MM.1S (cell line): ENCODE results near the gene DLGAP1.
"Not testable (repeated sequence)": the region's sequence is repeated elsewhere in the genome, so short reads cannot be mapped to it uniquely, and the experiment has no call there.

Experiments used
- DNase-seq: peaks from one replicate; pipeline ENCODE4 v3.0.0-alpha.2; 2015
- H2AFZ ChIP-seq: fragments of 300-600 bp; sonication (generic); 2 replicates; pipeline ENCODE4 v1.6.0; 2016; ENCODE audit warnings: antibody characterized with exemption, low read length
- H3F3A ChIP-seq: fragments of 300-600 bp; sonication (generic); 2 replicates; pipeline ENCODE4 v1.6.1; 2016; ENCODE audit warnings: mild to moderate bottlenecking, antibody characterized with exemption, low read length, moderate library complexity, mixed read lengths; ENCODE audit not compliant: insufficient read depth
- H3K27ac ChIP-seq: fragments of 300-600 bp; sonication (generic); 2 replicates; pipeline ENCODE4 v1.5.1; 2016; ENCODE audit warnings: mild to moderate bottlenecking, low read length
- H3K27me3 ChIP-seq: fragments of 300-600 bp; sonication (generic); replicated peaks from 2 replicates; pipeline ENCODE4 v1.6.0; 2016; ENCODE audit warnings: low read length; ENCODE audit not compliant: insufficient read depth
- H3K36me3 ChIP-seq: fragments of 300-600 bp; sonication (generic); replicated peaks from 2 replicates; pipeline ENCODE4 v1.6.1; 2016; ENCODE audit warnings: mild to moderate bottlenecking, low read length, mixed read lengths; ENCODE audit not compliant: insufficient read depth
- H3K4me1 ChIP-seq: fragments of 300-600 bp; sonication (generic); 2 replicates; pipeline ENCODE4 v1.6.1; 2016; ENCODE audit warnings: low read length, mixed read lengths
- H3K4me2 ChIP-seq: fragments of 300-600 bp; sonication (generic); 2 replicates; pipeline ENCODE4 v1.6.0; 2016; ENCODE audit warnings: low read depth, low read length
- H3K4me3 ChIP-seq: fragments of 300-600 bp; sonication (generic); 2 replicates; pipeline ENCODE4 v1.5.1; 2016; ENCODE audit warnings: low read length, mixed read lengths
- H3K79me2 ChIP-seq: fragments of 300-600 bp; sonication (generic); 2 replicates; pipeline ENCODE4 v1.6.1; 2016; ENCODE audit warnings: mixed run types, low read length, mixed read lengths
- H3K9ac ChIP-seq: fragments of 300-600 bp; sonication (generic); 2 replicates; pipeline ENCODE4 v1.6.1; 2016; ENCODE audit warnings: low read length, mixed read lengths
- H3K9me2 ChIP-seq: fragments of 300-600 bp; sonication (generic); replicated peaks from 2 replicates; pipeline ENCODE4 v1.6.1; 2016; ENCODE audit warnings: mild to moderate bottlenecking, low read length, mixed read lengths; ENCODE audit not compliant: insufficient read depth
- H3K9me3 ChIP-seq: fragments of 300-600 bp; sonication (generic); replicated peaks from 2 replicates; pipeline ENCODE4 v1.6.1; 2016; ENCODE audit warnings: mild to moderate bottlenecking, low read length, mixed read lengths; ENCODE audit not compliant: insufficient read depth
- H4K20me1 ChIP-seq: fragments of 300-600 bp; sonication (generic); 2 replicates; pipeline ENCODE4 v1.6.1; 2016; ENCODE audit warnings: mild to moderate bottlenecking, low read length, moderate library complexity, mixed read lengths; ENCODE audit not compliant: insufficient read depth
- CTCF ChIP-seq: fragments of 300-600 bp; sonication (generic); IDR thresholded peaks from 2 replicates; pipeline ENCODE4 v1.5.1; 2016; ENCODE audit warnings: antibody characterized with exemption, low read length, mixed read lengths
- EZH2 ChIP-seq: fragments of 300-600 bp; sonication (generic); optimal IDR thresholded peaks from 2 replicates; pipeline ENCODE3; 2017; ENCODE audit warnings: low read depth, mild to moderate bottlenecking, antibody characterized with exemption, low read length, mixed read lengths
- EZH2phosphoT487 ChIP-seq: fragments of 300-600 bp; sonication (generic); IDR thresholded peaks from 2 replicates; pipeline ENCODE4 v1.6.1; 2018; ENCODE audit warnings: antibody characterized with exemption, low read length

Gene DLGAP1

GRCh38 chr18:3479978-3480509 is 975.1 kb downstream of the DLGAP1 start:
- Histone ChIP-seq H3K9ac (no peak overlapping the region), H3F3A (no peaks in the 10 kb centered on the region), H3K4me1 (no peaks in the 10 kb centered on the region), H4K20me1 (no peaks in the 10 kb centered on the region), H3K4me3 (no peak overlapping the region), H3K27ac (no peak overlapping the region), H3K9me2 (no peaks in the 10 kb centered on the region), H3K4me2 (no peak overlapping the region), H3K9me3 (no peaks in the 10 kb centered on the region), H2AFZ (no peak overlapping the region), H3K36me3 (no peaks in the 10 kb centered on the region), H3K79me2 (no peaks in the 10 kb centered on the region), H3K27me3 (peaks cover under 1% of the 10 kb centered on the region; the same call in 1 of the 2 replicates)
- TF ChIP-seq CTCF = no peak
- no peak for TF ChIP-seq EZH2phosphoT487
- no peak for TF ChIP-seq EZH2
- no peak for DNase-seq

GRCh38 chr18:3478262-3478978 is 976.7 kb downstream of the DLGAP1 start:
- Histone ChIP-seq H3K4me2 (no peak overlapping the region), H3K79me2 (no peaks in the 10 kb centered on the region), H3K27ac (no peak overlapping the region), H3K36me3 (no peaks in the 10 kb centered on the region), H3K27me3 (peaks cover 16% of the 10 kb centered on the region), H3K9me2 (no peaks in the 10 kb centered on the region), H2AFZ (no peak overlapping the region), H3K9ac (no peak overlapping the region), H3K4me3 (no peak overlapping the region), H3K9me3 (no peaks in the 10 kb centered on the region), H4K20me1 (no peaks in the 10 kb centered on the region), H3K4me1 (no peaks in the 10 kb centered on the region), H3F3A (no peaks in the 10 kb centered on the region)
- no peak for DNase-seq
- TF ChIP-seq EZH2 (no peak), CTCF (no peak), EZH2phosphoT487 (no peak)

GRCh38 chr18:3472681-3473544 is 982.2 kb downstream of the DLGAP1 start:
- H3K4me3 ChIP-seq = no peak overlapping the region
- no peaks in the 10 kb centered on the region for H3K9me3 ChIP-seq
- no peak overlapping the region for H3K27ac ChIP-seq
- no peaks in the 10 kb centered on the region for H3F3A ChIP-seq
- peaks cover 37% of the 10 kb centered on the region for H3K27me3 ChIP-seq
- no peaks in the 10 kb centered on the region for H3K36me3 ChIP-seq
- no peak overlapping the region for H3K9ac ChIP-seq
- TF ChIP-seq EZH2phosphoT487 = no peak
- TF ChIP-seq CTCF = no peak
- TF ChIP-seq EZH2 = no peak
- DNase-seq = peak; percentile 40
- H3K9me2 ChIP-seq = no peaks in the 10 kb centered on the region
- no peaks in the 10 kb centered on the region for H3K4me1 ChIP-seq
- no peak overlapping the region for H2AFZ ChIP-seq
- no peaks in the 10 kb centered on the region for H3K79me2 ChIP-seq
- no peaks in the 10 kb centered on the region for H4K20me1 ChIP-seq
- peak overlapping the region; percentile 25; the same call in 1 of the 2 replicates for H3K4me2 ChIP-seq

DNA sequence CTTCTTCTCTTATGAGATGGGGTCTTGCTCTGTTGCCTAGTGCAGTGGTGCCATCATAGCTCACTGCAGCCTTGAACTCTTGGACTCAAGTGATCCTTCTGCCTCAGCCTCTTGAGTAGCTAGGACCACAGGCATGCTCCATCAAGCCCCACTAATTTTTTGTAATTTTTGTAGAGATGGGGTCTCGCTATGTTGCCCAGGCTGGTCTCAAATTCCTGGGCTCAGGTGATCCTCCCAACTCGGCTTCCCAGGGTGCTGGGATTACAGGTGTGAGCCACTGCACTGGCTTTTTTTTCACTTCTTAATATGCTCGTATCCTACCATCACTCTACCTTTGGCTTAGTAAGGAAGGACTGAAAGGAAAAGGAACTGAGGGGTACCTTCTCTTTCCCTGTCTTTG is 983.0 kb downstream of the DLGAP1 start:
- H3K27me3 ChIP-seq = peaks cover 37% of the 10 kb centered on the region
- not testable (repeated sequence) for H3K4me3 ChIP-seq, DNase-seq, H3K4me2 ChIP-seq, H3K79me2 ChIP-seq, H2AFZ ChIP-seq, H3K27ac ChIP-seq, H3K9me3 ChIP-seq, H3K36me3 ChIP-seq, H3K9me2 ChIP-seq, H4K20me1 ChIP-seq, H3K4me1 ChIP-seq, H3F3A ChIP-seq, H3K9ac ChIP-seq
